ENCODE measurements around the gene SPTB. TPM values are rescaled to one million over a fixed set of nuclear protein-coding genes. Genes with fewer than 3 reads are reported as not detected.

Gene SPTB
- total and polyA plus RNA-seq, 4 donors, result 1.1 to 7.9 (median 3.5) TPM

Small RNA genes lying within 50 kb of the gene (microRNA-seq; reads per million reads assigned to microRNA genes)
- 0 reads per million in 2 donors for gene MIR7855

Other genes starting within 250 kb of the SPTB start
- 10 to 100 TPM; 46.5 to 82.9 TPM for gene PLEKHG3, start 175.5 kb downstream of the SPTB start, total RNA-seq
- 10 to 100 TPM; 10.9 to 49.8 TPM for gene PLEKHG3, start 175.5 kb downstream of the SPTB start, polyA plus RNA-seq
- 10 to 100 TPM; 75.6 to 80.4 TPM for gene CHURC1, start 34.5 kb upstream of the SPTB start, total RNA-seq
- gene CHURC1, start 34.5 kb upstream of the SPTB start, polyA plus RNA-seq, result 100 to 1,000 TPM in 1 of 2 donors, 10 to 100 TPM in 1; 76.4 to 106 TPM
- not detected for gene GPX2, start 62.8 kb upstream of the SPTB start, total RNA-seq
- gene GPX2, start 62.8 kb upstream of the SPTB start, polyA plus RNA-seq, result 10 to 100 TPM in 1 of 2 donors, not detected in 1; 16.8 TPM
- gene RAB15, start 92.4 kb upstream of the SPTB start, total RNA-seq, result 10 to 100 TPM in 1 of 2 donors, 1 to 10 TPM in 1; 9.0 to 10.2 TPM
- 1 to 10 TPM; 4.1 to 8.1 TPM for gene RAB15, start 92.4 kb upstream of the SPTB start, polyA plus RNA-seq
- 10 to 100 TPM; 13.2 to 22.5 TPM for gene FNTB, start 107.0 kb upstream of the SPTB start, total RNA-seq
- gene FNTB, start 107.0 kb upstream of the SPTB start, polyA plus RNA-seq, result 1 to 10 TPM; 4.4 to 8.1 TPM
- 10 to 100 TPM; 65.6 to 98.0 TPM for gene MAX, start 222.6 kb upstream of the SPTB start, total RNA-seq
- gene MAX, start 222.6 kb upstream of the SPTB start, polyA plus RNA-seq, result 10 to 100 TPM; 42.6 to 61.7 TPM